HG03378 (cell line): ENCODE data around the gene S1PR5.
"Not testable (repeated sequence)": the region's sequence is repeated elsewhere in the genome, so short reads cannot be mapped to it uniquely, and the experiment has no call there.

ENCODE experiments used
- ATAC-seq: cut with Tn5 transposase; IDR thresholded peaks from one replicate; pipeline ENCODE4 v1.9.1; 2021; ENCODE audit warnings: mild to moderate bottlenecking, moderate library complexity; ENCODE audit not compliant: unreplicated experiment

S1PR5 gene

DNA sequence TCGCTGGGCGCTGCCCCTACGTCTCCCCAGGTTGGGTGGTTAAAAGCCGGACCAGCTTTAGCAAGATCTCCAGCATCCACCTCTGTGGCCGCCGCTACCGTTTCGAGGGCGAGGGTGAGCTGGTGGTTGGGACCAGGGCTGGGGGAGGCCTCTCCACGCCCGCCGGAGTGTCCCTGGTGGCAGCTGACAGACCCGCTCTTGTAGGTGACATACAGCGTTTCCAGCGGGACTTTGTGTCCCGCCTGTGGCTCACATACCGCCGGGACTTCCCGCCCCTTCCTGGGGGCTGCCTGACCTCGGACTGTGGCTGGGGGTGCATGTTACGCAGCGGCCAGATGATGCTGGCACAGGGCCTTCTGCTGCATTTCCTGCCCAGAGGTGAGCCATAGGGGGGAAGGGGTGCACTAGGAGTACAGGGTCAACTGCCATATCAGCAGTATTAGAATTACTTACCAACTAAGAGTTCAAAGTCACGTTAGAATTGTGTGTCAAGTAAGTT is 27.6 kb upstream of the S1PR5 start:
- no peak for ATAC-seq

DNA sequence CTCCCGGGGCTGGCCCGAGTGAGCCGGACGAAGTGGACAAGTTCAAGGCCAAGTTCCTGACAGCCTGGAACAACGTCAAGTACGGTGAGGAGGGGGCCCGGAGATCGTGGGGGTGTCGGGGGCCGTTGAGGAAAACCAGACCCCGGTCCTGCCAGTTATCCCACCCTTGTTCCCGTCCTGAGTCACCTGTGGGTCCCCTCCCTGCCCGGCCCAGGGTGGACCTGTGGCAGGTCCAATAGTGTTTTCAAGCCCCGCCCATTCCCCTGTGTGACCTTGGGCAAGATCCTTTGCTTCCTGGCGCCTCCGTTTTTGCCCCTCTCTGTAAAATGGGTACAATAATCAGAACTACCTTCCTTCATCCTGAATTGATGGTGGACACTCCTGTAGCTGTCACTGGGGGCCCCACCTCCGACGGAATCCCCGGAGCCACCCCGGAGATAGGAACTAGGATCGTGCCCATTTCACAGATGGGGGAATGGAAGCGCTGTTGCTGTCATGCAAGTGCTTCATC is 27.1 kb upstream of the S1PR5 start:
- ATAC-seq: no peak

DNA sequence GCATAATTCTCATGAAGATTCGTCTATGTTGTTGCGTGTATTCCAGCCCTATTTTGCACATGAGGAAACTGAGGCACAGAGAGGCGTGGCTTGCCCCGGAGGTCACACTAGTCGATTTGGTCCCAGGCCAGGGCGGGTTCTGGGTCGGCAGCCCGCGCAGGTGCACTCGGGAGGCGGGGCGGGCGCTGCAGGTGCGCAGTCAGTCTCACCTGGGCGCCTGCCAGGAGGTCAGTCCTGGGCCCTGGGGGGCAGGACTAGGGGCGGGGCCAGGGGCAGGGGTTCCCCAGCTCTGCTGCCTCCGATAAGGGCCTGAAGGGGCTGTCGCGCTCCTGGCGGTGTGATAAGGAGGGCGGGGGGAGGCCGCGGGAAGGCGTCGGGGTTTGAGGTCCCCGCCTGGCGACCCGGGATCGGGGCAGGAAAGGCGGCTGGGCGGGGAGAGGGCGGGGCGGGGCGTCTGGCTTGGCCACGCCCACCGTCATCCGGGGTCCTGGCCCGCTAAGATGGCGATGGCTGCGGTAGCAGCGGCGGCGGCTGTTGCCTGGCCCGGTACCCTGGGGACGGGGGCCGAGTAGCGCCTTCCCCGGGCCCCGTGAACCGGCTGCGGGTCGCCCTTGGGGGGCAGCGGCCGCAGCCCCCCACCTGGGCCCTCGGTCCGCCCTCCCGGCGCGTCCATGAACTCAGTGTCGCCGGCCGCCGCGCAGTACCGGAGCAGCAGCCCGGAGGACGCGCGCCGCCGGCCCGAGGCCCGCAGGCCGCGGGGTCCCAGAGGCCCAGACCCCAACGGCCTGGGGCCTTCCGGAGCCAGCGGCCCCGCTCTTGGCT is 26.4 kb upstream of the S1PR5 start, which contains the start of gene ATG4D:
Gene ATG4D (plus strand): TSS at position 485 of the 822 bp plus-strand sequence. CDS start 187 bp downstream, at position 672.
- no peak for ATAC-seq

DNA sequence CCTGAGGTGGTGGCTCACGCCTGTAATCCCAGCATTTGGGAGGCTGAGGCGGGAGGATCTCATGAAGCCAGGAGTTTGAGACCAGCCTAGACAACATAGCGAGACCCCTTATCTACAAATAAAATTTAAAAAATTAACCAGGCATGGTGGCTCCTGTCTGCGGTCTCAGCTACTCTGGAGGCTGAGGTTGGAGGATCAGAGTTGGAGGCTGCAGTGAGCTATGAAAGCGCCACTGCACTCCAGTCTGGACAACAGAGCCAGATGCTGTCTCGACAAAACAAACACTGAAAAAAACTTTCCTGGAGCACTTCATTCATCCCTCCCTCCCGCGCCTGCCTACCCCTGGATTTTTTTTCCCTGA is 25.8 kb upstream of the S1PR5 start:
- no peak for ATAC-seq

DNA sequence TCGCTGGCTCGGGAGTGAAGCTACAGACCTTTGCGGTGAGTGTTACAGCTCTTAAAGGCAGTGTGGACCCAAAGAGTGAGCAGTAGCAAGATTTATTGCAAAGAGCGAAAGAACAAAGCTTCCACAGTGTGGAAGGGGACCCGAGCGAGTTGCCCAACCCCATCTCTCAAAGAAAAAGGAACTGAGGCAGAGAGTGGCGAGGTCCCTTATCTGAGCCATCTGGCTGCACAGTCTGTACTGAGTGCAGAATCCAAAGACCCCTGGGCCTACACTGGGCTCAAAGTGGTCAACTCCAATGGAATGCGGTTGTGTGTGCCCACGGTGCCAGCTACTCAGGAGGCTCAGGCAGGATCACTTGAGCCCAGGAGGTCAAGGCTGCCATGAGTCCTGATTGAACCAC is 21.8 kb upstream of the S1PR5 start:
- ATAC-seq: not testable (repeated sequence)

DNA sequence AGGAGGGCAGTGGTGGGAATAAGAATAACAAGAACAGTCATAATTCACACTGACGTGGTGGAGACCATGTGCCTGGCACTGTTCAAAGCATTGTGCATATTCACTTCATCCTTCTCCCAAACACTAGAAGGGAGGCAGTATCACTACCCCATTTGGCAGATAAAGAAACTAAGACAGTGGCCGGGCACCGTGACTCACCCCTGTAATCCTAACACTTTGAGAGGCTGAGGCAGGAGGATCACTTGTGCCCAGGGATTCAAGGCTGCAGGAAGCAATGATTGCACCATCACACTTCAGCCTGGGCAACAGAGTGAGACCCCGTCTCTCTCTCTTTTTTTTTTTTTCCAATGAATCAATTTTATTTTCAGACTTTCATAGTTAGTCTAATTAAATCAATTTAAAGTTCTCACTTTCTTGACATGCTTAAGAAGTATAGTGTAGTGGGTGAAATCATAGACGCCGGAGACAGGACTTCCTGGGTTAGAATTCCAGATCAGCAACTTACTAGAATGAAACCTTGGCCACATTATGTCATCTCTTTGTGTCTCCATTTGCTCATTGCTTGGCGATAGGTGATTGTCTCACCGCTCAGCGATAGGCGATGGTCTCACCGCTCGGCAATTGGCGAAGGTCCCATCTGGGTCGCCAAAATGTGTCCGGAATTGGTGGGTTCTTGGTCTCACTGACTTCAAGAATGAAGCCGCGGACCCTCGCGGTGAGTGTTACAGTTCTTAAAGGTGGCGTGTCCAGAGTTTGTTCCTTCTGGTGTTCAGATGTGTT is 21.1 kb upstream of the S1PR5 start:
- ATAC-seq: no peak

DNA sequence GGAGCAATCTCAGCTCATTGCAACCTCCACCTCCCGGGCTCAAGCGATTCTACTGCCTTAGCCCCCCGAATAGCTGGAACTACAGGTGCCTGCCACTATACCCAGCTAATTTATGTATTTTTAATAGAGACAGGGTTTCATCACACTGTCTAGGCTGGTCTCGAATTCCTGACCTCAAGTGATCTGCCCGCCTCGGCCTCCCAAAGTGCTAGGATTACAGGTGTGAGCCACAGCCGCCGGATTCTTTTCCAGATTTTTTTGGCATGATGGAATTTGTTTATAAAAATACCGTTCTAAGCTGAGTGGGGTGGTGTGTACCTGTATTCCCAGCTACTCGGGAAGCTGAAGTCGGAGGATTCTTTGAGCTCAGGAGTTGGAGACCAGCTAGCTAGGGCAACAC is 20.4 kb upstream of the S1PR5 start:
- ATAC-seq: no peak

DNA sequence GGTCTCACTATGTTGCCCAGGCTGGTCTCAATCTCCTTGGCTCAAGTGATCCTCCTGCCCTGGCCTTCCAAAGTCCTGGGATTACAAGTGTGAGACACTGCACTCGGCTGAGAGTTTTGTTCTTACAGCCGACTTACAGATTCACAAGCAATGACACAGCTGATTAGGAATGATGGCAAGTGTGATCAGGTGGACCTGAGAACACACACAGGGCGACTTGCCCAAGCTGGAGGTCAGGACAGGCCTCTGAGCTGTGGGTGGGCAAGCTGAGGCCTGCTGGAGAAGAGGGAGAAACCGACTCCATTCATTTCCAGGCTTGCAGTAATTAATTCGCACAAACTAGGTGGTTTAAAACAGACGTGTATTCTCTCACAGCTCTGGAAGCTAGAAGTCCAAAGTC is 18.4 kb upstream of the S1PR5 start:
- ATAC-seq: no peak

DNA sequence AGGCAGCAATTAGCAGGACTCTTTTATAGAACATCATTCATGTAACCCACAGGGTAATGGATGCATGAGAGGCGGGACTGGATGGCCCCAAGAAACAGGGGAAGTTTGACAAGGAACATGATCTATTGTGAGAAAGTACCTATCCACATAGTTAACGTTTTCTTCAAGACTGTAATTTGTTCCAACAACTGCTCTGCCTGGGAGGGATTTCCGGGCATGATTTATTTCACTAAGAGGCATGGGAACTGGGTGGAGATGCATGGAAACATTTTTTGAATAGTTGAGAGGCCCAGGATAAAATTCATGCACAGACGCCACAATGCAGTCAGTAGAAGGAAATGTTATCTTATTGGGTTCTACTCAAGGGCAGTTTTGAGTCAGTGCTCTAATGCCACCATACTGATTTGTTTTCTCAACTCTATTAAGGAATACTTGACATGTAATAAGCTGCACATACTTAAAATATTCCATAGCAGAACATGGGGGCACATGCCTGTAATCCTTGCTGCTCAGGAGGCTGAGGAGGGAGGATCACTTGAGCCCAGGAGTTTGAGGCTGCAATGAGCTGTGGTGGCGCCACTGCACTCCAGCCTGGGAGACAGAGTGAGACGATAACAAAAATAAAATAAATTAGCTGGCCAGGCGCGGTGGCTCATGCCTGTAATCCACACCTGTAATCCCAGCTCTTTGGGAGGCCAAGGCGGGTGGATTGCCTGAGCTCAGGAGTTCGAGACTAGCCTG is 16.6 kb upstream of the S1PR5 start:
- no peak for ATAC-seq

DNA sequence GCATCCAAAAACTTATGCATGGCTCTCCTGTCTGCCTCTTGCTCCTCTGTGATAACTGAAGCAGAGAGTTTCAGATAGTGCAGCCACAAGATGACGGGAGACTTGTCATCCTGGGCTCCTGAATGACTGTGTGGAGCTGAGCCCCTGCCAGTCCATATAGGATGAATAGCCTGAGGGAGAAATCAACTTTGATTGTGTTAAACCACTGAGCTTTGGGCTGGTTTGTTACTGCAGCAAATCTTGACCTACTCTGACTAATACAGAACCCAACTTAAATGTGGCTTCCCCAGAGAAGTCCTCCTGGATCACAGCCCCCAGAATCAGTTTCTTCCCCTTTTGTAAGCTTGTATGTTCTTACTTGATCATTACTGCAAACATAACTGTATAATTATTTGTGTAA is 15.2 kb upstream of the S1PR5 start:
- ATAC-seq: no peak

DNA sequence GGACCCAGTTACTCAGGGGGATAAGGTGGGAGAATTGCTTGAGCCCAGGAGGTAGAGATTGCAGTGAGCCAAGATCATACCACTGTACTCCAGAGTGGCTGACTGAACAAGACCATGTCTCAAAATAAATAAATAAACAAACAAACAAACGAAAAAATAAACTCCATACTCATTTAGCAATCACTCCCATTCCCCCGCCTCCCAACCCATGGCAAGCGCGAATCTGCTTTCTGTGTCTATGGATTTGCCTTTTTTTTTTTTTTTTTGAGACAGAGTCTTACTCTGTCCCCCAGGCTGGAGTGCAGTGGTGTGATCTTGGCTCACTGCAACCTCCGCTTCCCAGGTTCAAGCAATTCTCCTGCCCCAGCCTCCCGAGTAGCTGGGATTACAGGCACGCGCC is 9.6 kb upstream of the S1PR5 start:
- ATAC-seq: not testable (repeated sequence)

DNA sequence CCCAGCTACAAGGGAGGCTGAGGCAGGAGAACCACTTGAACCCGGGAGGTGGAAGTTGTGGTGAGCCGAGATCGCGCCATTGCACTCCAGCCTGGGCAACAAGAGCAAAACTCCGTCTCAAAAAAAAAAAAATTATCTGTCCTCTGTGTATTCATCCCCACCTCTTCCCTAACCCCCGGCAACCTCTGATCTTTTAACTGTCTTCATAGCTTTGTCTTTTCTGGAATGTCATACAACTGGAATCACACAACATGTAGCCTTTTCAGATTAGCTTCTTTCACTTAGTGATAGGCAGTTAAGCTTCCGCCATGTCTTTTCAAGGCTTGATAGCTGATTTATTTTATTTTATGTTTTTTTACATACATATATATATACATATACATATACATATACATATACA is 8.4 kb upstream of the S1PR5 start:
- no peak for ATAC-seq

DNA sequence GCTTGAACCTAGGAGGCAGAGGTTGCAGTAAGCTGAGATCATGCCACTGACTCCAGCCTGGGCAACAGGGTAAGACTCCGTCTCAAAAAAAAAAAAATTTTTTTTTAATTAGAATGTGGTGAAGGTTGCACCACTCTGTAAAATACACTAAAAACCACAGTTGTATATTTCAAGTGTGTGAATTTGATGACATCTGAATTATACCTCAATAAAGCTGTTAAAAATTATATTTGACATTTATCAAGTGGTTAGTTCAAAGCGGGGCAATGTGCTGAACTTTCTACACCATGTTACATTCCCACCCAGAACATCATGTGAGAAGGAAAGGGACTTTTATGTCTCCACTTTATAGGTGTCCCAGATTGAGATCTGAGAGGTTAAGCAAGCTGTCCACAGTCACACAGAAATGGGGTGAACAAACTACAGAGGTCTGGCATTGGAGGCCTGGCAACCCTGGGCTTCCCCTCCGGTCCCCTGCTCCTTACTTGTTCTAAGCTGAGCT is 5.9 kb upstream of the S1PR5 start:
- no peak for ATAC-seq

DNA sequence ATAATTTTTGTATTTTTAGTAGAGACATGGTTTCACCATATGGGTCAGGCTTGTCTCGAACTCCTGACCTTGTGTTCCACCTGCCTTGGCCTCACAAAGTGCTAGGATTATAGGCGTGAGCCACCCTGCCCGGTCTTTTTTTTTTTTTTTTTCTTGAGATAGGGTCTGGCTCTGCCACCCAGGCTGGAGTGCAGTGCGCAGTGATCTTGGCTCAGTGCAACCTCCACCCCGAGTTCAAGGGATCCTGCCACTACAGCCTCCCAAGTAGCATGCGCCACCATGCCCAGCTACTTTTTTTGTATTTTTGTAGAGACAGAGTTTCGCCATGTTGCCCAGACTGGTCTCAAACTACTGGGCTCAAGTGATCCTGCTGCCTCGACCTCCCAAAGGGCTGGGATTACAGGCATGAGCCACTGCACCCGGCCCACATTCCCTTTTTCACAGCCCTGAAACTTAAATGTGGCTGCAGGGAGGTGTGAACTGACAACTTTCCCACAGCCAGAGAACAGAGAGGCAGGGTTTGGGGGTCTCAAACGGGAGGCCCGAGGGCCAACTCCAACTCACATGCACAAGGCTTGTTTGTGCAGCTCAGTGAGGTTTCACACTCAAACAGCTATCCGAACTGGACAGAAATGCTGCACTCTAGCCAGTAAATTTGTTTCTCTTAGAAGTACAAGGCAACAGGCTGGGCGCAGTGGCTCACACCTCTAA is 4.4 kb upstream of the S1PR5 start:
- no peak for ATAC-seq

DNA sequence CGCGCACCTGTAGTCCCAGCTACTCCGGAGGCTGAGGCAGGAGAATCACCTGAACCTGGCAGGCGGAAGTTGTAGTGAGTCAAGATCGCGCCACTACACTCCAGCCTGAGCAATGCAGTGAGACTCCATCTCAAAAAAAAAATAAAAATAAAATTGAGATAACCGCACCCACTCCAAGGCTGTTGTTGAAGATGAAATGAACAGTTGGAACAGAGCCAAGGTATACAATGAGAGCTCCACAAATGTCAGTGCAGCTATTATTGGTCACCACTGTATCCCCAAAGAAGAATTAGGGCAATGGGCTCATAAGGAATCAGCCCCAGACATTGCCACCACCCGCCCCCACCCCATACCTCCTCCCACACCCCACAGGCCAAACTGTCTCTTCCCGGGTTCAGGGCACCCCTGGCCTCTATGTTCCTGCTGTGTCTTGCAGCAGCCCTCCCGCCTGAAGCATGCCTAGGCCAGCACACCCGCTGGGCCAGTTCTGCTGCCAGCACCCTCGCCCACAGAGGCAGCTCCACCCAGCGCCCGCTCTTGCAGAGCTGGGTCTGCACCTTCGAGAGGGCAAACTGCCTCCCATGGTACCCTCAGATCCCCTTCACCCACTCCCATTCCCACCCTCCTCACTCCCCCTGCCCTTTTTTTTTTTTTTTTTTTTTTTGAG is 3.5 kb upstream of the S1PR5 start:
- no peak for ATAC-seq

DNA sequence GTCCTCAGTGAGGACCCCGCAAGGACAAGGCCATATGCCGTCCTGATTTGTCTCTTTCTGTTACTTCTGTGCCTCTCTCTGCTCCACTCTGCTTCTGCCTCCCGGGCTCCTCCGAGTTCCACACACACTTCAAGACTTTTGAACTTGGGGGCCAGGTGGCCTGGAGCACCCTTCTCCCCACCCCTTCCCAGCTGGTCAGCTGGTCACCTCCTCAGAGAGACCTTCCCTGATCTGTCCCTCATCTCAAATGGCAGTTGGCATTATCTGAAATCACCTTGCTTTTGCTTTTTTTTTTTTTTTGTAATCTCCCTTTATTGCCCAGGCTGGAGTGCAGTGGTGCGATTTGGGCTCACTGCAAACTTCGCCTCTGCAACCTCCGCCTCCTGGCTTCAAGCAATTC is 2.2 kb upstream of the S1PR5 start:
- ATAC-seq: no peak

DNA sequence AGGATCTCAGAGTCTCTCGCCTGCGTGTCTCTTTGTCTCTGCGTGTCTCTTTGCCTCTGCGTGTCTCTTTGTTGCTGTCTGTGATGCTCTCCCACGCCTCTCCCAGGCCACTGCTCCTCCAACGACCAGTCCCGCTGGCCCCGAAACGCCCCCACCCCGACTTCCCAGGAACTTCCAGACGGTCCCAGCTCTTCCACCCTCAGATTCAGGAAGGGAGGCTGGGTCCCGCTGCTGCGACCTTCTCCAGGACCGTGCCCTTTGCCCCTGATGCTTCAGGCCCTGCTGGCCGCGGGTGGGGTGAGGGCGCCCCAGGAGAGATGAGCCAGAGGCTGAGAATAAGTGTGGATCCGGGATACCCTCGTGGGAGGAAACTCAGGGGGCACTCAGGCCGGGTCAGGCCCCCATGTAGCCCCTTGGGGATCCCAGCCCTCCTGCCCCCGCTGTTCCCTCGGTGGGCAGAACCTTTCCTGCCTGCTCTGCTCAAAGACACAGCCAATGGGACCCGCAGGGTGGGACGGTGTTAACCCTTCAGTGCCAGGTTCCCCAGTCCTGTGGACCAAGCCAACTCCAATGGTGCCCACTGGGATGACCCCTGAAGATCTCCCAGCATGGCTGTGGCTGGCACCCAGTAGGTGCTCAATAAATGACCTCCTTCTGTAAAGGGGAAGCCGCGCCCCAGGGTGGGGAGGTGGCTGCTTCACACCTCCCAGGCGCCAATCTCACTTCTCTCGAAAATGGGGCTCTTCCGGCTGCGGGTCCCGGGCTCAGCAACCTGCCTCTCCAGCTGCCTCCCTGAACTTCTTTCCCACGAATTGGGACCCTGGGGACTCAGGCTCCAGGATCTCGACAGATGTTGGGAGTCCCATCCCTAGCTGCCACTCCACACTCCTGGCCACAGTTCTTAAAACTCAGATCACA is 1.5 kb upstream of the S1PR5 start:
- no peak for ATAC-seq

DNA sequence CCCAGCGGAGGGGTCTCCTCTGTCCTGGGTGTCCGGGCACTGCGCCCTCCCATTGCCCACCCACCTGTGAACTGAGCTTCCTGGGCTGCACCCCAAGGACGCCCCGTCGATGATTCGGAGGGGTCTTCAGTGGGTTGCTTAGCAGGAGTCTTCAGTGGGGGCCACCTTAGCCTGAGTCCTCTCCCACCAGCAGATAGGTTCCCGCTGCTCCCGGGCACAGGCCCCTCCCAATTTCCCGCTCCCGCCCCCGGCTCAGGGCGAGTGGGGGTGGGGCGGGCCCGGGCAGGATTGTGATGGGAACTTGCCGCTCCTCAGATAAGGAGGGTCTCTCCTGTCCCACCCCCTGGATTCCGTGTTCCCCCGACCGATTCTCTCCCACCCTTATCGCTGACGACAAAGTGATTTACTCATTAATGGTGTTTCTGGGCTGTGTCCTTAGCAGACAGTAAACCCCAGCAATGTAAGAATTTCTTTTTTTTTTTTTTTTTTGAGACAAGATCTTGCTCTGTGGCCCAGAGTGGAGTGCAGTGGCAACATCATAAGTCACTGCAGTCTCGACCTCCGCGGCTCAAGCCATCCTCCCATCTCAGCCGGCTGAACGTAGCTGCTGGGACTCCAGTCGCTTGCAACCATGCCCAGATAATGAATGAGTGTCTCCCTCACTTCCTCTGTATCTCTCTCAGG is 655 bp upstream of the S1PR5 start:
- no peak for ATAC-seq
